Calu3 (cell line): ENCODE results near the gene ADGRG4. TPM values are rescaled to one million over a fixed set of nuclear protein-coding genes. Genes with fewer than 3 reads are reported as not detected.

ENCODE experiments used
- BruUV-seq: library from RNA; stranded (reverse); fragments of 400-500 nt; replicated peaks from 2 replicates; lab custom pipeline; 2021; lab: Mats Ljungman, UMichigan
- CTCF ChIA-PET: fragments of 300-600 bp; sonication (Branson Sonifier 250); formaldehyde crosslinking; loops from one replicate; lab custom pipeline; 2022; ENCODE audit warnings: antibody characterized with exemption; lab: Charles Lee
- DNase-seq: peaks from one replicate; pipeline ENCODE4 v3.0.0; 2022
- H3K27ac Mint-ChIP-seq: one replicate; pipeline ENCODE4 v1.8.0; 2022; ENCODE audit warnings: mixed read lengths; ENCODE audit not compliant: unreplicated experiment
- H3K27me3 Mint-ChIP-seq: one replicate; pipeline ENCODE4 v1.8.0; 2022; ENCODE audit warnings: mixed read lengths; ENCODE audit not compliant: unreplicated experiment
- H3K36me3 Mint-ChIP-seq: one replicate; pipeline ENCODE4 v1.8.0; 2022; ENCODE audit warnings: mild to moderate bottlenecking, moderate library complexity, mixed read lengths; ENCODE audit not compliant: insufficient read depth, unreplicated experiment
- H3K4me1 Mint-ChIP-seq: one replicate; pipeline ENCODE4 v1.8.0; 2022; ENCODE audit warnings: mild to moderate bottlenecking, low read depth, mixed read lengths; ENCODE audit not compliant: unreplicated experiment
- H3K4me3 Mint-ChIP-seq: one replicate; pipeline ENCODE4 v1.8.0; 2022; ENCODE audit warnings: mild to moderate bottlenecking, low read depth, moderate library complexity, mixed read lengths; ENCODE audit not compliant: unreplicated experiment
- H3K9me3 Mint-ChIP-seq: one replicate; pipeline ENCODE4 v1.8.0; 2022; ENCODE audit warnings: low read depth, mixed read lengths; ENCODE audit not compliant: unreplicated experiment
- CTCF ChIP-seq: fragments of 200-600 bp; IDR thresholded peaks from one replicate; pipeline ENCODE4 v1.8.0; 2022; ENCODE audit warnings: antibody characterized with exemption; ENCODE audit not compliant: unreplicated experiment
- intact Hi-C: fragments of 100-400 bp; cut with micrococcal nuclease; formaldehyde crosslinking; loops from one replicate; pipeline ENCODE4 v1.10.0; 2022; ENCODE audit not compliant: unreplicated experiment
- total RNA-seq: library from RNA; stranded (reverse); gene quantifications from 2 replicates; pipeline ENCODE4 v1.2.3, GENCODE V29; 2022

Gene ADGRG4
- total RNA-seq, 1 experiment from 2014 or later: not detected

- Mint-ChIP-seq H3K4me3 (no peak overlapping the region), H3K9me3 (no peaks in the 10 kb centered on the region), H3K4me1 (no peaks in the 10 kb centered on the region), H3K27me3 (peaks cover 16% of the 10 kb centered on the region), H3K27ac (no peak overlapping the region), H3K36me3 (no peaks in the 10 kb centered on the region)
- CTCF ChIA-PET: no interaction called here
- no peak for TF ChIP-seq CTCF
- intact Hi-C loops: no loop called here
- BruUV-seq: no TSS peak
- DNase-seq: no peak
Measured at GRCh38 chrX:136310411-136310810, 9.6 kb downstream of the ADGRG4 start.

GRCh38 chrX:136318156-136318555 lies 17.4 kb downstream of the ADGRG4 start:
- no TSS peak for BruUV-seq
- H3K4me3 Mint-ChIP-seq: no peak overlapping the region
- CTCF ChIA-PET: no interaction called here

GRCh38 chrX:136318895-136319597 lies 18.3 kb downstream of the ADGRG4 start:
- no peak for DNase-seq
- CTCF ChIA-PET: interaction anchor here (0.7 kb wide), 1 partner anchor 237 kb away, joined by 3 read pairs; no protein-coding TSS in a partner anchor
- no TSS peak for BruUV-seq
- H3K9me3 Mint-ChIP-seq: no peaks in the 10 kb centered on the region
- H3K4me1 Mint-ChIP-seq: no peaks in the 10 kb centered on the region
- no peak overlapping the region for H3K4me3 Mint-ChIP-seq
- TF ChIP-seq CTCF: no peak
- no peaks in the 10 kb centered on the region for H3K36me3 Mint-ChIP-seq
- no peaks in the 10 kb centered on the region for H3K27me3 Mint-ChIP-seq
- no peak overlapping the region for H3K27ac Mint-ChIP-seq
- intact Hi-C loops: no loop called here

More at GRCh38 chrX:136318156-136318555, 17.4 kb downstream of the ADGRG4 start:
- no peaks in the 10 kb centered on the region for H3K27me3 Mint-ChIP-seq
- no peak overlapping the region for H3K27ac Mint-ChIP-seq
- no peak for DNase-seq
- no peaks in the 10 kb centered on the region for H3K9me3 Mint-ChIP-seq
- H3K36me3 Mint-ChIP-seq: no peaks in the 10 kb centered on the region
- no peak for TF ChIP-seq CTCF
- H3K4me1 Mint-ChIP-seq: no peaks in the 10 kb centered on the region
- intact Hi-C loops: no loop called here

GRCh38 chrX:136319600-136319999 lies 18.8 kb downstream of the ADGRG4 start:
- no peaks in the 10 kb centered on the region for H3K36me3 Mint-ChIP-seq
- no peaks in the 10 kb centered on the region for H3K9me3 Mint-ChIP-seq
- no TSS peak for BruUV-seq
- no peak for DNase-seq
- no peaks in the 10 kb centered on the region for H3K27me3 Mint-ChIP-seq
- TF ChIP-seq CTCF: no peak
- H3K4me3 Mint-ChIP-seq: no peak overlapping the region
- no peaks in the 10 kb centered on the region for H3K4me1 Mint-ChIP-seq
- intact Hi-C loops: no loop called here
- CTCF ChIA-PET: interaction anchor here (0.7 kb wide), 1 partner anchor 237 kb away, joined by 3 read pairs; no protein-coding TSS in a partner anchor
- no peak overlapping the region for H3K27ac Mint-ChIP-seq
